ENCODE results near the gene RALGPS1.

The RALGPS1 gene

DNA sequence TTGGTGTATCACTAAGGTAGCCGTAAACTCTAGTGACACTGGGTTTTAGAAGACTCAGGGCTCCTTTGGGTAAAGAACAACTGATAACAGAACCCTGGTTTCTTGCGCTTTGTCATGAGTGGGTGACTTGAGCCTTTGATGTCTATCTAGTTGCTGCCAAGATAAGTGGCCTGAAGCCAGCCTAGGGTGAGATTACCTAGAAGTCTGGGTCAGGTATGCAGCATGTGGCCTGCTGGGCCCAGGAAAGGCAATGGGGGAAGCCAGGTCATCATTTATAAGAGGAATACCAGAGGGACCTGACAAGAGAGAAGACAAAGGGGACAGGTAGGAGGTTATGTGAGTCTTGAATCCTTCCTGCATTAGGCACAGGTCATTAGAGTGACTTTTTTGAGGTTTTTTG is 326.8 kb downstream of the RALGPS1 start:
- H3K27ac ChIP-seq: no peak overlapping the region
- TF ChIP-seq, protein P1, sequence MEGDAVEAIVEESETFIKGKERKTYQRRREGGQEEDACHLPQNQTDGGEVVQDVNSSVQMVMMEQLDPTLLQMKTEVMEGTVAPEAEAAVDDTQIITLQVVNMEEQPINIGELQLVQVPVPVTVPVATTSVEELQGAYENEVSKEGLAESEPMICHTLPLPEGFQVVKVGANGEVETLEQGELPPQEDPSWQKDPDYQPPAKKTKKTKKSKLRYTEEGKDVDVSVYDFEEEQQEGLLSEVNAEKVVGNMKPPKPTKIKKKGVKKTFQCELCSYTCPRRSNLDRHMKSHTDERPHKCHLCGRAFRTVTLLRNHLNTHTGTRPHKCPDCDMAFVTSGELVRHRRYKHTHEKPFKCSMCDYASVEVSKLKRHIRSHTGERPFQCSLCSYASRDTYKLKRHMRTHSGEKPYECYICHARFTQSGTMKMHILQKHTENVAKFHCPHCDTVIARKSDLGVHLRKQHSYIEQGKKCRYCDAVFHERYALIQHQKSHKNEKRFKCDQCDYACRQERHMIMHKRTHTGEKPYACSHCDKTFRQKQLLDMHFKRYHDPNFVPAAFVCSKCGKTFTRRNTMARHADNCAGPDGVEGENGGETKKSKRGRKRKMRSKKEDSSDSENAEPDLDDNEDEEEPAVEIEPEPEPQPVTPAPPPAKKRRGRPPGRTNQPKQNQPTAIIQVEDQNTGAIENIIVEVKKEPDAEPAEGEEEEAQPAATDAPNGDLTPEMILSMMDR (conservative IDR thresholded peaks at IDR 0.05): no peak

DNA sequence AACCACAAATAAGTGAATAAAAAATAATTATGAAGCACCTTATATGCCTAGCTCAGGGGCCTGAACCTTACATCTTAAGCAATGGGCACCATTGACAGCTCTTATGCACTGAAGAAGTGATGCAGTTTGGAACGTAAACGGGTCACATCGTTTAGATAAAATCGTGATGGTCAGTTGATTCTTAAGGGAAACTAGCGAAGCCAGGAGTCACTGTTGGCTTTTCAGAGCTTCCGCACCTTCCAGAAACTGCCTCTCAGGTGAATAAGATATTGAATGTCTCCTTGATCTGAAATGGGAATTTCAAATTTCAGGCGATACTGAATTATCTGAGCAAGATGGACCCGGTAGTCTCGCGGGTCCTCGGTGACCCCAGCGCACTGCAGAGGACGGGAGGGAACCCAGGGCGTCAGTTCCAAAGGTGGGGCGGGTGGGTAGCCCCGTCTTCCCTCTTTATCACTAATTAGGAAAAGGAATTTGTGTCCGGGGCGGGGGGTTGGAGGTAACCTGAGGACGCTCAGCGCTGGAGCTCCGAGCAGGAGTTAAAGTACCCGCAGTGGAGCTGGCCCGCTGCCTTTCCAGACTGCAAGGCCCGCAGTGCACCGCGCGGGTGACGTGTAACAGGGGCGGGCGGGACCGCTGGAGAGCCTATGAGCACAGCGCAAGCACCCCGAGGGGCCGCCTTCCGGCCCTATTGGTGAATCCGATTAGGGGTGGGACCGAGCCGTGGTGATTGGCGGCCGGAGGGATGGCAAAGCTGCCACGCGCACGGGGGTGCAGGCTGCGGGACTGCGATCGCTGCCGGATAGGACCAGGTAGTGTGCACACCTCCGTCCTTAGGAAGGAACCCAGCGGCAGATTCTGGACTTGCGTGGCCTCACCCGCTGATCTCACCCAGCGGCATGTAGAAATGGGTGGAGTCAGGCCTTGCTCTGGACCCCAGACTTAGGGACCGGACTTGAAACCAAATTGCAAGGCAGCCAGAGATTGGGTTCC is 330.3 kb downstream of the RALGPS1 start:
- peak overlapping the region; percentile 75 for H3K27ac ChIP-seq
- TF ChIP-seq, protein P1 (conservative IDR thresholded peaks at IDR 0.05): no peak

DNA sequence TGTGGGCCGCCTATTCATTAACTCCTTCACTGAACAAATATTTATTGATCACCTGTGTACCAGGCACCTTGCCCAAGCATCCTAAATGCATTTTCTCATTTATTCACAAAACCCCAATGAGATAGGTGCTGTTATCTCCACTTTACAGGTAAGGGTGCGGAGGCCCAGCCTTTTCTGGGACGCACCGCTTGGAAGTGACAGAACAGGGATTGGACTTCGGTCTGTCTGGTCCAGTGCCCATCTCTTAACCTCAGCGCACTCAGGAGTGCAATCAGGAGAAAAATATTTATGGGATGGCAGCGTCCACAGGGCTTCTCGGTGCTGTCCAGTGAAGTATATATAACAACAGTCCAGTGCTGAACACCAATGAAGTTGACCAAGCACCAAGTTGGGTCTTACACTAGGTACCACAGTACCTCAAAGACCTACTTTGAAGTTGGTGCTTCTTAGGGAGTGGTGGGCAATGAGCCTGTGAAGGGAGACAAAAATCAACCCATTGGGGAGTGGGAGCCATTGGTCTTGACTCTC is 331.1 kb downstream of the RALGPS1 start:
- TF ChIP-seq, protein P1 (conservative IDR thresholded peaks at IDR 0.05): no peak
- H3K27ac ChIP-seq: peak overlapping the region; percentile 75

DNA sequence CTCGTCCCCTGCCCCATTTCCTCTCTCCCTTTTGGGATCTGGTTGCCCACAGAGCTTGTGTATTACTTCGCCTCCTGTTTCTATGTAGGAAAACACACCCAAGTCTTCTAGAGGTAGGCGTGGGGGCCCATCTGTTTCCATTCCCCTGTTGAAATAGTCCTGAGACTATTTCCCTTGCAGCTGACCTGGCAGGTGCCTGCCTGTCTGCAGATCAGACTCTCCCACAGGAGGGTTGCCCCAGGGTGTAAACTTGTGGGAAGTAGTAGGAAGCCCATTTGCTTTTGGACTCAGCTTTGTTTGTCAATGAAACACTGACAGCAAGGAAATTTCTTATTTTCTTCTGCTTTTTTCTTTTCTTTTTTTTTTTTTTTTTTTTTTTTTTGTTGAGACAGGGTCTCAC is 333.7 kb downstream of the RALGPS1 start:
- TF ChIP-seq, protein P1 (conservative IDR thresholded peaks at IDR 0.05): no peak
- no peak overlapping the region for H3K27ac ChIP-seq

DNA sequence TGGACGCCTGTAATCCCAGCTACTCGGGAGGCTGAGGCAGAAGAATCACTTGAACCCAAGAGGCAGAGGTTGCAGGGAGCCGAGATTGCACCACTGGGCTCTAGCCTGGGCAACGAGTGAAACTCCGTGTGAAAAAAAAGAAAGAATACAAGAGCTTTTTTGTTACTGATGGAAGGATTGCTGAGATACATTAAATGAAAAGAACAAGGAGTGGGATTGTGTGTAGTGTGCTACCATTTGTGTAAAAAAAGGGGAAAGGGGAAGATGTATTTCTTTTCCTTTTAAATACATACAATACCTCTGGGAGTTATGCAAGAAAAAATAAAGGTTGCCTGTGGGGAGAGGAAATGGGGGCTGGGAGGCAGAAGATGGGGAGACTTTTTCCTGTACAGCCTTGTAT is 335.3 kb downstream of the RALGPS1 start:
- H3K27ac ChIP-seq: no peak overlapping the region
- TF ChIP-seq, protein P1 (conservative IDR thresholded peaks at IDR 0.05): no peak

DNA sequence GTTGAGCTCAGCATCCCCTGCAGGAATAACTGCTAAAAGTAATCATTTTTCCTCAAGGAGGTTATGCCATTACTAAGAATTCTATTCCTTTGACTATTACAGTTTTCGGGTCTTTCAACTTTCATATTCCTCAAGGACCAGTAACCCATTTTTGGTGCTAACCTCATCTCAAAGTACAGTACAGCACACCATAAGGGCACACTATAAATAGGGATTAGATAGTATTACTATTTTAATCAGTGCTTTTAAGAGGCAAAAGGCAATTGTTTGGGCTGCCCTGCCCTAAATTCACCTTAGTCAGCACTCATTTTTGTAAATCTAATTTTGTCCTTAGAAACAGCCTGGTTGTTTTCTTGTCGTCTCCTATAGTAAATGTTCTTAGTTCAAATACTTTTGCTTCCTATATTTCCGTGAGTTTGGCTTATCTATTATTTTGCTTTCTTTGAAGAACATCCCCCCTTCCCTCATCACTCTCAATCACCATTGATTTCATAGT is 336.4 kb downstream of the RALGPS1 start:
- H3K27ac ChIP-seq: no peak overlapping the region
- TF ChIP-seq, protein P1 (conservative IDR thresholded peaks at IDR 0.05): no peak

Data from VCaP (cell line).